ENCODE data around the gene SCD5. TPM values are rescaled to one million over a fixed set of nuclear protein-coding genes. Genes with fewer than 3 reads are reported as not detected.

SCD5 gene
- total and polyA plus RNA-seq, 2 experiments from 2014 or later = 0.79 to 1.6 TPM

DNA sequence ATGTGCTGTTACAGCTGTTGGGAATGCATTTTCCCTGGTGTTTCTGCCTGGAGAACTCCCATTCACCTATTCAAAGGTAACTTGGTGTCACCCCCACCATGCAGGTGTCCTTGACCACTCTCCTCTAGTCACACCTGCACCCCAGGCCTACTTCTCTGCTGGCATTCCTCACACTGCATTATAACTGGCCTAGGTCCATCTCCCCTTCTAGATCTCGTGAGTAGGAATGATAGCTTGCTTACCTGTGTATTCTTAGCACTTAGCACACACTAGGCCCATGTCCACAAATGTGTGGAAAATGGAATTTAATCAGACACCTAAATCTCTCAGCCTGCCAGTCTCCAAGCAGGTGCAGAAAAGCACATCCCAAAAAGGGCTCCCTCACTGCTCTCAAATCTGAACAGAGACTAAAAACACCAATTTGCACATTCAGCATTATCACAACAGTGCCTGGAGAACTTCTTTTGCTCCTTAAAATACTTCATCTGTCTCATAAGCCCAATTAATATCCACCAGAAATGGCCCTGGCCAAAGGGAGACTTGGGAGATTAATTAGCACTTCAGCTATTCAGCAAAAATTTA, 18.3 kb downstream of the SCD5 start (continued):
- no peak for TF ChIP-seq ZNF331 (CRISPR knock-in tag; IDR thresholded peaks at IDR 0.05; ENCODE audit: low read depth)
- TF ChIP-seq STAT1 (IDR thresholded peaks at IDR 0.05; ENCODE audit: unreplicated experiment) = no peak
- TF ChIP-seq, protein P1, sequence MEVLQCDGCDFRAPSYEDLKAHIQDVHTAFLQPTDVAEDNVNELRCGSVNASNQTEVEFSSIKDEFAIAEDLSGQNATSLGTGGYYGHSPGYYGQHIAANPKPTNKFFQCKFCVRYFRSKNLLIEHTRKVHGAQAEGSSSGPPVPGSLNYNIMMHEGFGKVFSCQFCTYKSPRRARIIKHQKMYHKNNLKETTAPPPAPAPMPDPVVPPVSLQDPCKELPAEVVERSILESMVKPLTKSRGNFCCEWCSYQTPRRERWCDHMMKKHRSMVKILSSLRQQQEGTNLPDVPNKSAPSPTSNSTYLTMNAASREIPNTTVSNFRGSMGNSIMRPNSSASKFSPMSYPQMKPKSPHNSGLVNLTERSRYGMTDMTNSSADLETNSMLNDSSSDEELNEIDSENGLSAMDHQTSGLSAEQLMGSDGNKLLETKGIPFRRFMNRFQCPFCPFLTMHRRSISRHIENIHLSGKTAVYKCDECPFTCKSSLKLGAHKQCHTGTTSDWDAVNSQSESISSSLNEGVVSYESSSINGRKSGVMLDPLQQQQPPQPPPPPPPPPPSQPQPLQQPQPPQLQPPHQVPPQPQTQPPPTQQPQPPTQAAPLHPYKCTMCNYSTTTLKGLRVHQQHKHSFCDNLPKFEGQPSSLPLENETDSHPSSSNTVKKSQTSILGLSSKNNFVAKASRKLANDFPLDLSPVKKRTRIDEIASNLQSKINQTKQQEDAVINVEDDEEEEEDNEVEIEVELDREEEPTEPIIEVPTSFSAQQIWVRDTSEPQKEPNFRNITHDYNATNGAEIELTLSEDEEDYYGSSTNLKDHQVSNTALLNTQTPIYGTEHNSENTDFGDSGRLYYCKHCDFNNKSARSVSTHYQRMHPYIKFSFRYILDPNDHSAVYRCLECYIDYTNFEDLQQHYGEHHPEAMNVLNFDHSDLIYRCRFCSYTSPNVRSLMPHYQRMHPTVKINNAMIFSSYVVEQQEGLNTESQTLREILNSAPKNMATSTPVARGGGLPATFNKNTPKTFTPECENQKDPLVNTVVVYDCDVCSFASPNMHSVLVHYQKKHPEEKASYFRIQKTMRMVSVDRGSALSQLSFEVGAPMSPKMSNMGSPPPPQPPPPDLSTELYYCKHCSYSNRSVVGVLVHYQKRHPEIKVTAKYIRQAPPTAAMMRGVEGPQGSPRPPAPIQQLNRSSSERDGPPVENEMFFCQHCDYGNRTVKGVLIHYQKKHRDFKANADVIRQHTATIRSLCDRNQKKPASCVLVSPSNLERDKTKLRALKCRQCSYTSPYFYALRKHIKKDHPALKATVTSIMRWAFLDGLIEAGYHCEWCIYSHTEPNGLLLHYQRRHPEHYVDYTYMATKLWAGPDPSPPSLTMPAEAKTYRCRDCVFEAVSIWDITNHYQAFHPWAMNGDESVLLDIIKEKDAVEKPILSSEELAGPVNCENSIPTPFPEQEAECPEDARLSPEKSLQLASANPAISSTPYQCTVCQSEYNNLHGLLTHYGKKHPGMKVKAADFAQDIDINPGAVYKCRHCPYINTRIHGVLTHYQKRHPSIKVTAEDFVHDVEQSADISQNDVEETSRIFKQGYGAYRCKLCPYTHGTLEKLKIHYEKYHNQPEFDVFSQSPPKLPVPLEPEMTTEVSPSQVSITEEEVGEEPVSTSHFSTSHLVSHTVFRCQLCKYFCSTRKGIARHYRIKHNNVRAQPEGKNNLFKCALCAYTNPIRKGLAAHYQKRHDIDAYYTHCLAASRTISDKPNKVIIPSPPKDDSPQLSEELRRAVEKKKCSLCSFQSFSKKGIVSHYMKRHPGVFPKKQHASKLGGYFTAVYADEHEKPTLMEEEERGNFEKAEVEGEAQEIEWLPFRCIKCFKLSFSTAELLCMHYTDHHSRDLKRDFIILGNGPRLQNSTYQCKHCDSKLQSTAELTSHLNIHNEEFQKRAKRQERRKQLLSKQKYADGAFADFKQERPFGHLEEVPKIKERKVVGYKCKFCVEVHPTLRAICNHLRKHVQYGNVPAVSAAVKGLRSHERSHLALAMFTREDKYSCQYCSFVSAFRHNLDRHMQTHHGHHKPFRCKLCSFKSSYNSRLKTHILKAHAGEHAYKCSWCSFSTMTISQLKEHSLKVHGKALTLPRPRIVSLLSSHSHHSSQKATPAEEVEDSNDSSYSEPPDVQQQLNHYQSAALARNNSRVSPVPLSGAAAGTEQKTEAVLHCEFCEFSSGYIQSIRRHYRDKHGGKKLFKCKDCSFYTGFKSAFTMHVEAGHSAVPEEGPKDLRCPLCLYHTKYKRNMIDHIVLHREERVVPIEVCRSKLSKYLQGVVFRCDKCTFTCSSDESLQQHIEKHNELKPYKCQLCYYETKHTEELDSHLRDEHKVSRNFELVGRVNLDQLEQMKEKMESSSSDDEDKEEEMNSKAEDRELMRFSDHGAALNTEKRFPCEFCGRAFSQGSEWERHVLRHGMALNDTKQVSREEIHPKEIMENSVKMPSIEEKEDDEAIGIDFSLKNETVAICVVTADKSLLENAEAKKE (CRISPR knock-in tag; IDR thresholded peaks at IDR 0.05) = no peak
- TF ChIP-seq REST (IDR thresholded peaks at IDR 0.05; ENCODE audit: unreplicated experiment) = no peak

DNA sequence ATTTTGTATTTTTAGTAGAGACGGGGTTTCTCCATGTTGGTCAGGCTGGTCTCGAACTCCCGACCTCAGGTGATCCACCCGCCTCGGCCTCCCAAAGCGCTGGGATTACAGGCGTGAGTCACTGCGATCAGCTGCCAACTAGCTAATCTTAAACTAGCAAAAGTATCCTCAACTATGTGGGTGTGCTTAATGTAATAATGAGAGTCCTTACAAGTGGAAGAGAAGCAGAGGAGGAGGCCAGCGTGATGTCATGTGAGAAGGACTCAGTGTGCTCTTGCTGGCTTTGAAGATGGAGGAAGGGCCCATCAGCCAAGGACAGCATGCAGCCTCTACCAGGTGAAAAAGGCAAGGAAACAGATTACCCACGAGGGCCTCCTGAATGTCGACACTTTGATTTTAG, 19.6 kb downstream of the SCD5 start:
- H3K4me3 ChIP-seq = no peak overlapping the region
- H3K79me2 ChIP-seq (replicated peaks; ENCODE audit: insufficient read depth) = no peaks in the 10 kb centered on the region
- peaks cover 47% of the 10 kb centered on the region for H3K27me3 Mint-ChIP-seq (ENCODE audit: insufficient read depth, low read depth, poor library complexity)
- TF ChIP-seq EZH2 (IDR thresholded peaks at IDR 0.05; ENCODE audit: low read depth, unreplicated experiment) (no peak), NANOG (IDR thresholded peaks at IDR 0.05; ENCODE audit: borderline replicate concordance) (no peak), CREB1 (CRISPR knock-in tag; IDR thresholded peaks at IDR 0.05; ENCODE audit: low read depth) (no peak), POLR2AphosphoS5 (IDR thresholded peaks at IDR 0.05; ENCODE audit: low read depth) (no peak), STAT1 (IDR thresholded peaks at IDR 0.05; ENCODE audit: unreplicated experiment) (no peak), EZH2phosphoT487 (IDR thresholded peaks at IDR 0.05; ENCODE audit: unreplicated experiment) (no peak)
- TF ChIP-seq, protein P2, sequence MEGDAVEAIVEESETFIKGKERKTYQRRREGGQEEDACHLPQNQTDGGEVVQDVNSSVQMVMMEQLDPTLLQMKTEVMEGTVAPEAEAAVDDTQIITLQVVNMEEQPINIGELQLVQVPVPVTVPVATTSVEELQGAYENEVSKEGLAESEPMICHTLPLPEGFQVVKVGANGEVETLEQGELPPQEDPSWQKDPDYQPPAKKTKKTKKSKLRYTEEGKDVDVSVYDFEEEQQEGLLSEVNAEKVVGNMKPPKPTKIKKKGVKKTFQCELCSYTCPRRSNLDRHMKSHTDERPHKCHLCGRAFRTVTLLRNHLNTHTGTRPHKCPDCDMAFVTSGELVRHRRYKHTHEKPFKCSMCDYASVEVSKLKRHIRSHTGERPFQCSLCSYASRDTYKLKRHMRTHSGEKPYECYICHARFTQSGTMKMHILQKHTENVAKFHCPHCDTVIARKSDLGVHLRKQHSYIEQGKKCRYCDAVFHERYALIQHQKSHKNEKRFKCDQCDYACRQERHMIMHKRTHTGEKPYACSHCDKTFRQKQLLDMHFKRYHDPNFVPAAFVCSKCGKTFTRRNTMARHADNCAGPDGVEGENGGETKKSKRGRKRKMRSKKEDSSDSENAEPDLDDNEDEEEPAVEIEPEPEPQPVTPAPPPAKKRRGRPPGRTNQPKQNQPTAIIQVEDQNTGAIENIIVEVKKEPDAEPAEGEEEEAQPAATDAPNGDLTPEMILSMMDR (conservative IDR thresholded peaks at IDR 0.05; ENCODE audit: low read depth in 2 of 2) = no peak

More for the DNA sequence above, 19.6 kb downstream of the SCD5 start:
- H3K36me3 ChIP-seq (ENCODE audit: insufficient read depth) = no peaks in the 10 kb centered on the region
- no peaks in the 10 kb centered on the region; the same call in 2 of the 3 replicates for H3K36me3 Mint-ChIP-seq (ENCODE audit: low read depth)
- no peak overlapping the region for H3K27ac Mint-ChIP-seq
- no peak for ATAC-seq
- H3K27ac ChIP-seq (ENCODE audit: low read depth) = no peak overlapping the region
- H3K4me1 Mint-ChIP-seq = peaks cover 20% of the 10 kb centered on the region
- no peak overlapping the region for H2AFZ ChIP-seq
- no peaks in the 10 kb centered on the region for H3F3A ChIP-seq (replicated peaks; ENCODE audit: low read depth)
- no peaks in the 10 kb centered on the region; the same call in 2 of the 3 replicates for H3K9me3 Mint-ChIP-seq
- H3K4me3 Mint-ChIP-seq = no peak overlapping the region
- peaks cover 2% of the 10 kb centered on the region for H4K20me1 ChIP-seq (replicated peaks; ENCODE audit: insufficient read depth)
- peaks cover 53% of the 10 kb centered on the region for H3K27me3 ChIP-seq (ENCODE audit: insufficient read depth)
- H3K9me2 ChIP-seq (ENCODE audit: insufficient read depth) = no peaks in the 10 kb centered on the region
- H3K4me1 ChIP-seq (ENCODE audit: insufficient read depth) = peaks cover 18% of the 10 kb centered on the region
- no peak for DNase-seq (ENCODE audit: low spot score)
- no peak overlapping the region for H3K4me2 ChIP-seq

Data from GM23338 (cell line).